Gastrocnemius medialis (tissue), 4 donors: ENCODE data around the gene KRT4.

ENCODE experiments used
- POLR2A ChIP-seq, 2 donors: fragments of 450-650 bp; IDR thresholded peaks; one replicate each; pipeline ENCODE4 v1.6.1; 2017; ENCODE audit warnings: antibody characterized with exemption in 2 of 2, mild to moderate bottlenecking in 2 of 2, moderate library complexity in 2 of 2
- TF ChIP-seq, protein P1 (sequence below), 5 experiments: fragments of 450-650 bp in 3 of 5; fragments of 200-600 bp in 2 of 5; sonication (generic) in 2 of 5; IDR thresholded peaks in 4 of 5; conservative IDR thresholded peaks in 1 of 5; 1 replicate in 4 of 5; 2 replicates in 1 of 5; pipeline ENCODE4 v1.5.1; 2016 to 2019; ENCODE audit warnings: antibody characterized with exemption in 5 of 5, mild to moderate bottlenecking in 3 of 5, moderate library complexity in 3 of 5

DNA sequence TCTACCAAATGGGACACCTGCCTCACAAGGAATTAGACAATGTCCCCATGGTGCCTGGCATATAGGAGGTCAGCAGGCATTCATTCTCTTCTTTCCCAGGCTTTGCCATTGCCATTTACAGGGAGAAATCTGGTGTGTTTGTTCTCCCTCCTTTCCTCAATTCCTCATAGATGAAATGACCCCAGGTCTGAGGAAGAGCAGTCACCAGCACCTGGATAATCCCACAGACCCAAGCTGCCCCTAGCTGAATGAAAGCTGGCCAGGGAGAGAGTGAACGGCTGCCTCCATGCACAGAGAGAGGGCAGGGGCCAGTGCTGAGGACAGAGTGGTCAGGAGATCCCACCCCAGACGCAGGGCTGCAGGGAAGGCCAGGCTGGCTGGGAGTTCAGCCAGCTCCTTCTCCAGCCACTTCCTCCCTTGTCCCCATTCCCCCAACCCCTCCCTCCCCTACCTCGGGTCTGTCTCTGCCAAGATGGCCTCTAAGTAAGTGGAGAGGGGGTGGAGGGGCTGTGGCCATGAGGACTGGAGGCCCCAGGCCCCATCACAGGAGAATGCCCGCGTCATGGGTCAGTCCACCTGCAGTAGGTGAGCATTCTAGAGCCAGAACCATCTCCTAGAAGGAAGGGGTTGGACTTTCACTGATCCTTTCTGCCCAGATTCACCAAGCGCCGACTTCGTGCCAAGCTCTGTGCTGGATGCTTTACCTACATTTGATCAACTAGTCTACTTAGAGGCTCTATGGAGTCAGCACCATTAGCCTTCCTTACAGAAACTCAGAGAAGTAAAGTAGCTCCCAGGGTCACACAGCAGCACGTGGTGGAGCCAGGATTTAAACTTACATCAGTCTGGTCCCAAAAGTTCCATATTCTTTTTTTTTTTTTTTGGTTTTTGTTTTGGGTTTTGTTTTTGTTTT is 2.0 kb upstream of the KRT4 start:
- TF ChIP-seq, protein P1, sequence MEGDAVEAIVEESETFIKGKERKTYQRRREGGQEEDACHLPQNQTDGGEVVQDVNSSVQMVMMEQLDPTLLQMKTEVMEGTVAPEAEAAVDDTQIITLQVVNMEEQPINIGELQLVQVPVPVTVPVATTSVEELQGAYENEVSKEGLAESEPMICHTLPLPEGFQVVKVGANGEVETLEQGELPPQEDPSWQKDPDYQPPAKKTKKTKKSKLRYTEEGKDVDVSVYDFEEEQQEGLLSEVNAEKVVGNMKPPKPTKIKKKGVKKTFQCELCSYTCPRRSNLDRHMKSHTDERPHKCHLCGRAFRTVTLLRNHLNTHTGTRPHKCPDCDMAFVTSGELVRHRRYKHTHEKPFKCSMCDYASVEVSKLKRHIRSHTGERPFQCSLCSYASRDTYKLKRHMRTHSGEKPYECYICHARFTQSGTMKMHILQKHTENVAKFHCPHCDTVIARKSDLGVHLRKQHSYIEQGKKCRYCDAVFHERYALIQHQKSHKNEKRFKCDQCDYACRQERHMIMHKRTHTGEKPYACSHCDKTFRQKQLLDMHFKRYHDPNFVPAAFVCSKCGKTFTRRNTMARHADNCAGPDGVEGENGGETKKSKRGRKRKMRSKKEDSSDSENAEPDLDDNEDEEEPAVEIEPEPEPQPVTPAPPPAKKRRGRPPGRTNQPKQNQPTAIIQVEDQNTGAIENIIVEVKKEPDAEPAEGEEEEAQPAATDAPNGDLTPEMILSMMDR (IDR thresholded peaks at IDR 0.05 in 4 of 5, conservative IDR thresholded peaks at IDR 0.05 in 1 of 5): no peak
- TF ChIP-seq POLR2A (IDR thresholded peaks at IDR 0.05): no peak
